Measurements from ENCODE around the gene VEZF1.
A peak's percentile ranks its signal among the peaks of the same experiment; 100 is the strongest.

The VEZF1 gene

DNA sequence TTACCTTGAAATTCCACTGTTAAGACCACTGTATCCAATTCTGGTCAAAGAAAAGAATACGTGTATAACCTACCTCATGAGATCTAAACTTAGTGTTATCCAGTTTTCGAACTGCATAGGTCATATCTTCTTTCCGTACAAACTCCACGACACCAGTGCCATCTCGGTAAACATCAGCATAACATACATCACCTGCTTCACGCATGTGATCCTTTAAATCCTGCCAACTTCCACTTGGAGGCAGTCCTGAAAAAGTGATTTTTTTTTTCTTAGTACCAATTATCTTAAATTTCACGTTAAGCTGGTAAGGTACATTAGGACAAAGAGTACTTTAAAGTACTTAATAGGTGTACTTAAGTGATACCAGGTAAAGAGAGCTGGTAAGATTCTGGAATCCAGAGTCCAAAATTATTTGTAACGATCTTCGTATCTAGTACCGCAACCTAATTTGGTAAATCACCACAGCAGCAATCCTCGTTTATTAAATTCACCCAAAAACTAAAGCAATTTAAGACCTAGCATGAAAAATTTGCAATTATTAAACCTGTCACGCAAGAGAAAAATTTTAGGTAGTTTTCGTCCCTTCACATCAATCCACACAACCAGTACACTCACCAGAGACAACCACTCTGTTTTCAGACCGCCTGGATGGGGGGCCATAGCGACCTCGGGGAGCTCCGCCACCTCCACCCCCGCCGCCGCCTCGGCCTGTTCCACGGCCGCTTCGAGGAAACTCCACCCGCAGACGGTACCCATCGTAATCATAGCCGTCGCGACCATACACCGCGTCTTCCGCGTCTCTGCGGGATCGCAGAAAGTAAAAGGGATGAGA, 17.9 kb upstream of the VEZF1 start:
- Mint-ChIP-seq H3K4me3 (peak overlapping the region; percentile 100), H3K27ac (peak overlapping the region; percentile 99), H3K4me1 (peaks cover 57% of the 10 kb centered on the region), H3K9me3 (peaks cover 19% of the 10 kb centered on the region), H3K36me3 (ENCODE audit: low read depth) (peaks cover 69% of the 10 kb centered on the region), H3K27me3 (ENCODE audit: low read depth, poor library complexity) (peaks cover 3% of the 10 kb centered on the region)
- TF ChIP-seq, protein P1, sequence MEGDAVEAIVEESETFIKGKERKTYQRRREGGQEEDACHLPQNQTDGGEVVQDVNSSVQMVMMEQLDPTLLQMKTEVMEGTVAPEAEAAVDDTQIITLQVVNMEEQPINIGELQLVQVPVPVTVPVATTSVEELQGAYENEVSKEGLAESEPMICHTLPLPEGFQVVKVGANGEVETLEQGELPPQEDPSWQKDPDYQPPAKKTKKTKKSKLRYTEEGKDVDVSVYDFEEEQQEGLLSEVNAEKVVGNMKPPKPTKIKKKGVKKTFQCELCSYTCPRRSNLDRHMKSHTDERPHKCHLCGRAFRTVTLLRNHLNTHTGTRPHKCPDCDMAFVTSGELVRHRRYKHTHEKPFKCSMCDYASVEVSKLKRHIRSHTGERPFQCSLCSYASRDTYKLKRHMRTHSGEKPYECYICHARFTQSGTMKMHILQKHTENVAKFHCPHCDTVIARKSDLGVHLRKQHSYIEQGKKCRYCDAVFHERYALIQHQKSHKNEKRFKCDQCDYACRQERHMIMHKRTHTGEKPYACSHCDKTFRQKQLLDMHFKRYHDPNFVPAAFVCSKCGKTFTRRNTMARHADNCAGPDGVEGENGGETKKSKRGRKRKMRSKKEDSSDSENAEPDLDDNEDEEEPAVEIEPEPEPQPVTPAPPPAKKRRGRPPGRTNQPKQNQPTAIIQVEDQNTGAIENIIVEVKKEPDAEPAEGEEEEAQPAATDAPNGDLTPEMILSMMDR (IDR thresholded peaks at IDR 0.05) = no peak
- no peak for DNase-seq

DNA sequence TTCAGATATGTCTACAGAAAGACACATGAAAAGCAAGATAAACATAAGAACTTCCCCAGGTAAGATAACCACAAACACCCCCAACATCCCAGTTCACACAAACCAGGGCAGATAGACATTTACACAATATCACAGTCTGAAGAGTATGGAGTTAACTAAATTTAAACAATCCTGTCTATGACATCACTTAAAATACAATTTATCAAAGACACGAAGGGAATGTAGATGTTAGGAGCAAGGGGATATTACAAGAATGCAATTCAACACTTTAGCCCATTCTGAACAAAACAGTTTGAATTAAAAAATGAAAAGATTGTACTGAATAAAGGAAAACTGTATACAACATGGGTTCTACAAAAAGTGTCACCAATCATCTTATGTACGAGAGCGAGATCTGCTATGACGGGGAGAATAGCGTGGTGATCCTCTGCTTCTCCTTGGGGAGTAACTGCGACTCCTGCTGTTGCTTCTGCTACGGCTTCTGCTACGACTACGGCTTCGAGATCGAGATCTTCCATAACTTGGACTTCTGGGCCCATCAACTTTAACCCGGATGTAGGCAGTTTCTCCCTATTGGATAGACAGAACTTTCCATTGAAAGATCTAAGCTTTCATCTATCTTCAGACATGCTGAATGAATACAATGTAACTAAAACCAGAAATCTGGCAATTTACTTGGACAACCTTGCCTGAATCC, 17.1 kb upstream of the VEZF1 start:
- Mint-ChIP-seq H3K9me3 (peaks cover 19% of the 10 kb centered on the region), H3K27me3 (ENCODE audit: low read depth, poor library complexity) (peaks cover 3% of the 10 kb centered on the region), H3K4me1 (peaks cover 57% of the 10 kb centered on the region), H3K27ac (peak overlapping the region; percentile 99), H3K36me3 (ENCODE audit: low read depth) (peaks cover 65% of the 10 kb centered on the region), H3K4me3 (peak overlapping the region; percentile 100)
- TF ChIP-seq, protein P1 (IDR thresholded peaks at IDR 0.05) = no peak
- DNase-seq = no peak

DNA sequence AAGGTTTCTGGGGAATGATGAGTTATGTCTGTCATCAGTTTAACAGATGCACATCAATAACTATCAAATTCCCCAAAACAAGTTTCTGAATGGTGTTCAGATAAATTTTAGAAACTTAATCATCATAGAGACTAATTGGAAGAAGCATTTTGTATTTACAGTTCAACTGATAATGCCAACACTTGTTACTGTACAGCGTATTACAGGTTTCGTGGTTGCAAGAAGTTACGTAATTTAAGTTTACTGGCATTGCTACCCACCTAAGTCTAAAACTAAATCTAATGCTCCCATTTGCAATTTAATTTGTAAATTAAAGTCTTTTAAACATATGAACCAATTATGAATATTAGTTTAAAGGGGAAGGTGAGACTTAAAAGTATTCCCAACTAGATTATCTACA, 16.0 kb upstream of the VEZF1 start:
- Mint-ChIP-seq H3K4me3 (peak overlapping the region; percentile 63), H3K4me1 (peaks cover 57% of the 10 kb centered on the region), H3K27me3 (ENCODE audit: low read depth, poor library complexity) (peaks cover 3% of the 10 kb centered on the region), H3K36me3 (ENCODE audit: low read depth) (peaks cover 62% of the 10 kb centered on the region), H3K9me3 (peaks cover 16% of the 10 kb centered on the region), H3K27ac (no peak overlapping the region)
- no peak for DNase-seq
- TF ChIP-seq, protein P1 (IDR thresholded peaks at IDR 0.05) = no peak

DNA sequence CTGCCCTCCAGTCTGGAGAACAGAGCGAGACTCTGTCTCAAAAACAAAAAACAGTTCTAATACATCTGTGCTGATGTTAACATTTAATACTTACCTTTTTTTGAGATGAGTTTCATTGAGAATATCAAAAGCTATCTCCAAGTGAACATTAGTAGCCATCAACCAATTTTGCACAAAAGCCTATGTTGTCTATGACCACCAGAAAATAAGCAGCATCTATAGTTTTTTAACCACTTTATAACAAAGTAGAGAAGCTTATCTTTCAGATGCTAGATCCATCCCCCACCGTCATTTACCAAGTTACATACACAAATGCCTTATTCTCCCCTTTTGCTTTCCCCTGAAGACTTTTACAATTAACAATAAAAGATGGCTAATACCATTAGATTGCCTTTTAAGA, 14.9 kb upstream of the VEZF1 start:
- no peak for DNase-seq
- H3K27me3 Mint-ChIP-seq (ENCODE audit: low read depth, poor library complexity) = peaks cover 3% of the 10 kb centered on the region
- H3K27ac Mint-ChIP-seq = no peak overlapping the region
- TF ChIP-seq, protein P1 (IDR thresholded peaks at IDR 0.05) = no peak
- H3K9me3 Mint-ChIP-seq = peaks cover 7% of the 10 kb centered on the region
- peaks cover 55% of the 10 kb centered on the region for H3K4me1 Mint-ChIP-seq
- H3K36me3 Mint-ChIP-seq (ENCODE audit: low read depth) = peaks cover 59% of the 10 kb centered on the region
- H3K4me3 Mint-ChIP-seq = peak overlapping the region; percentile 63

DNA sequence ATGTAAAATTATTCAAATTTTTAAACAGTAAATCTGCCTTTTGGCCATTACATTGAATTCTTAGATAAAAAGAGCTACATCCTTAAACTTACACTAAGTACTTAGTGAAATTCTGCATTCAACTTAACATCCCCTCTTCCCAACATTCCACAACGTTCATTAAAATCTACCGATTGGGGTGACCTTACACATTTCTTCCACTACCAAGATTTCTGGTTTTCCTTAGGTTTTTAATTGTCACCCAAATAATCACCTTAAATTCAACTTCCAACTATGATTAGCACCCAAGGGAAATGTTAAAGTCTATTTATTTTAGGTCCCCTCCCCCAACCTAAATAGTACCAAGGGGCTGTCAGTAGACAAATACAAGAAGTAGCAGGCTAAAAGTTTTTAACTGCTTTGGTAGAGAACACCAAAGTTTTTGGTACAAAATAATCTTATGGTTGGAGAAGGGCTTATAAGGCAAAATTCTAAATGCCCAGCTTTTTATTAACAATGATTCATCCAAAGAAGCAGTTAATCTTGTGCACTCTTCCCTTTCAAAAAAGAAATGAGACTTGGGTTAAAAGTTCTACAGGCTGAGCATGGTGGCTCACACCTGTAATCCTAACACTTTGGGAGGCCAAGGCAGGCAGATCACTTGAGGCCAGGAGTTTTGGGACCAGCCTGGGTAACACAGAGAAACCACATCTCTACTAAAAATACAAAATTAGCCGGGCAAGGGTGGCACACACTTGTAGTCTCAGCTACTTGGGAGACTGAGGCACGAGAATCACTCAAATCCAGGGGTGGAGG, 14.3 kb upstream of the VEZF1 start:
- DNase-seq = no peak
- H3K4me3 Mint-ChIP-seq = peak overlapping the region; percentile 63
- peaks cover under 1% of the 10 kb centered on the region for H3K9me3 Mint-ChIP-seq
- no peaks in the 10 kb centered on the region for H3K27me3 Mint-ChIP-seq (ENCODE audit: low read depth, poor library complexity)
- peak overlapping the region; percentile 3 for H3K27ac Mint-ChIP-seq
- peaks cover 57% of the 10 kb centered on the region for H3K36me3 Mint-ChIP-seq (ENCODE audit: low read depth)
- H3K4me1 Mint-ChIP-seq = peaks cover 51% of the 10 kb centered on the region
- TF ChIP-seq, protein P1 (IDR thresholded peaks at IDR 0.05) = no peak
